T follicular helper cell (primary cell): ENCODE data around the gene PAK6.

Experiments used
- DNase-seq: peaks from one replicate; pipeline ENCODE4 v3.0.0-alpha.2; 2020; ENCODE audit warnings: low read depth

The PAK6 gene

GRCh38 chr15:40292246-40292645, 53.4 kb downstream of the PAK6 start:
- no peak for DNase-seq

GRCh38 chr15:40293006-40293405, 54.1 kb downstream of the PAK6 start:
- DNase-seq = no peak

- DNase-seq = no peak
These were observed 55.3 kb downstream of the PAK6 start for GRCh38 chr15:40293905-40294895.

GRCh38 chr15:40295297-40295696, 56.4 kb downstream of the PAK6 start:
- no peak for DNase-seq

- no peak for DNase-seq
These were observed 57.2 kb downstream of the PAK6 start for GRCh38 chr15:40295877-40296560.

- DNase-seq = no peak
These were observed 57.8 kb downstream of the PAK6 start for GRCh38 chr15:40296561-40297230.

GRCh38 chr15:40297356-40297755, 58.5 kb downstream of the PAK6 start:
- DNase-seq = no peak

- DNase-seq = no peak
These were observed 59.5 kb downstream of the PAK6 start for GRCh38 chr15:40298216-40298935.

GRCh38 chr15:40300367-40300766, 61.5 kb downstream of the PAK6 start:
- no peak for DNase-seq

GRCh38 chr15:40300771-40301170, 61.9 kb downstream of the PAK6 start:
- no peak for DNase-seq

- DNase-seq = no peak
These were observed 62.8 kb downstream of the PAK6 start for GRCh38 chr15:40301467-40302179.

GRCh38 chr15:40302288-40302886, 63.5 kb downstream of the PAK6 start:
- no peak for DNase-seq

GRCh38 chr15:40302981-40303380, 64.1 kb downstream of the PAK6 start:
- no peak for DNase-seq

- no peak for DNase-seq
These were observed 64.7 kb downstream of the PAK6 start for GRCh38 chr15:40303576-40303975.

GRCh38 chr15:40305281-40305680, 66.4 kb downstream of the PAK6 start:
- DNase-seq = no peak

GRCh38 chr15:40306371-40306770, 67.5 kb downstream of the PAK6 start:
- DNase-seq = no peak

- no peak for DNase-seq
These were observed 68.0 kb downstream of the PAK6 start for GRCh38 chr15:40306908-40307307.

GRCh38 chr15:40307421-40308211, 68.8 kb downstream of the PAK6 start, which contains the start of gene PLCB2:
Gene PLCB2 (minus strand): TSS chr15:40307935. CDS start chr15:40307672, 263 bp downstream.
- DNase-seq = peak; percentile 58

- DNase-seq = no peak
These were observed 70.5 kb downstream of the PAK6 start for GRCh38 chr15:40309344-40309862.
